ENCODE measurements around the gene ANKRD12.

DNA sequence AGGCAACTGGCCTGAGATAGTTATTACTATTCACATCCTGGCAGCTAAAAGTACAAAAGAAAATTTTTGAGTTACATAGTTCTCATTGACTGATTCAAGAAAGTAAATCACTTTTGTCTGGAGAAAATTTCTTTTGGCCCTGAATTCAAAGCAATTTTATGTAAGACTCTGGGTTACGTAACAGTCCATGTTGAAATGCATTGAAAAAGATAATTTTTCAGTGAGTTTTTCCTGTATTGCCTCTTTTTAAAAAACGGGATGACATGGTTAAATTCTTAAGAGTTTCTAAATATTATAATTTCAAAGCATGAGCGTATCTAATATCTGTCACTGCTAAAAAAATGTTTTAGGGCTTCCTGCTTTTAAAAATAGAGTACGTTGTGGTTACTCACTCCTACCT lies 72.7 kb downstream of the ANKRD12 start:
- TF ChIP-seq, protein P1, sequence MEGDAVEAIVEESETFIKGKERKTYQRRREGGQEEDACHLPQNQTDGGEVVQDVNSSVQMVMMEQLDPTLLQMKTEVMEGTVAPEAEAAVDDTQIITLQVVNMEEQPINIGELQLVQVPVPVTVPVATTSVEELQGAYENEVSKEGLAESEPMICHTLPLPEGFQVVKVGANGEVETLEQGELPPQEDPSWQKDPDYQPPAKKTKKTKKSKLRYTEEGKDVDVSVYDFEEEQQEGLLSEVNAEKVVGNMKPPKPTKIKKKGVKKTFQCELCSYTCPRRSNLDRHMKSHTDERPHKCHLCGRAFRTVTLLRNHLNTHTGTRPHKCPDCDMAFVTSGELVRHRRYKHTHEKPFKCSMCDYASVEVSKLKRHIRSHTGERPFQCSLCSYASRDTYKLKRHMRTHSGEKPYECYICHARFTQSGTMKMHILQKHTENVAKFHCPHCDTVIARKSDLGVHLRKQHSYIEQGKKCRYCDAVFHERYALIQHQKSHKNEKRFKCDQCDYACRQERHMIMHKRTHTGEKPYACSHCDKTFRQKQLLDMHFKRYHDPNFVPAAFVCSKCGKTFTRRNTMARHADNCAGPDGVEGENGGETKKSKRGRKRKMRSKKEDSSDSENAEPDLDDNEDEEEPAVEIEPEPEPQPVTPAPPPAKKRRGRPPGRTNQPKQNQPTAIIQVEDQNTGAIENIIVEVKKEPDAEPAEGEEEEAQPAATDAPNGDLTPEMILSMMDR (IDR thresholded peaks at IDR 0.05): no peak
- TF ChIP-seq POLR2A (IDR thresholded peaks at IDR 0.05): no peak

All from esophagus squamous epithelium (tissue), 4 donors.